DND-41 (cell line): ENCODE measurements around the gene UAP1L1.
A peak's percentile ranks its signal among the peaks of the same experiment; 100 is the strongest.

Source experiments
- ATAC-seq: fragments of 200-7000 bp; cut with Tn5 transposase; 3 replicates; pipeline ENCODE4 v1.9.1; 2021; ENCODE audit warnings: low read depth; ENCODE audit not compliant: insufficient read depth
- DNase-seq: peaks from one replicate; pipeline ENCODE4 v3.0.0-alpha.2; 2020
- H2AFZ ChIP-seq: 2 replicates; pipeline ENCODE4 v1.6.0; 2012; ENCODE audit warnings: low read depth, low read length
- H3K27ac ChIP-seq: 2 replicates; pipeline ENCODE4 v1.5.1; 2012; ENCODE audit warnings: low read length, inconsistent platforms
- H3K27me3 ChIP-seq: fragments of 200-600 bp; sonication (generic); 2 replicates; pipeline ENCODE4 v1.6.0; 2012; ENCODE audit warnings: low read length, mild to moderate bottlenecking, inconsistent platforms; ENCODE audit not compliant: insufficient read depth, poor library complexity
- H3K36me3 ChIP-seq: 2 replicates; pipeline ENCODE4 v1.5.1; 2012; ENCODE audit warnings: low read length, inconsistent platforms; ENCODE audit not compliant: insufficient read depth
- H3K4me1 ChIP-seq: 2 replicates; pipeline ENCODE4 v1.5.1; 2012; ENCODE audit warnings: mild to moderate bottlenecking, low read length; ENCODE audit not compliant: insufficient read depth
- H3K4me2 ChIP-seq: 2 replicates; pipeline ENCODE4 v1.6.0; 2012; ENCODE audit warnings: mild to moderate bottlenecking, moderate library complexity, low read length, inconsistent platforms; ENCODE audit not compliant: insufficient read depth
- H3K4me3 ChIP-seq, 2 experiments: fragments of 200-600 bp in 1 of 2; shearing (Covaris generic) in 1 of 2; 2 replicates each; pipeline ENCODE4 v1.5.1; 2012 to 2016; ENCODE audit warnings: inconsistent platforms in 2 of 2, low read length in 2 of 2, mild to moderate bottlenecking in 2 of 2, low read depth in 1 of 2, moderate library complexity in 1 of 2
- H3K79me2 ChIP-seq: 2 replicates; pipeline ENCODE4 v1.6.0; 2012; ENCODE audit warnings: low read length, inconsistent platforms; ENCODE audit not compliant: insufficient read depth
- H3K9ac ChIP-seq: 2 replicates; pipeline ENCODE4 v1.6.0; 2012; ENCODE audit warnings: low read depth, mild to moderate bottlenecking, inconsistent platforms, low read length, moderate library complexity
- H3K9me3 ChIP-seq: 2 replicates; pipeline ENCODE4 v1.5.1; 2012; ENCODE audit warnings: low read length, moderate library complexity, mild to moderate bottlenecking, inconsistent platforms; ENCODE audit not compliant: insufficient read depth, severe bottlenecking
- H4K20me1 ChIP-seq: 2 replicates; pipeline ENCODE4 v1.6.0; 2012; ENCODE audit warnings: low read length; ENCODE audit not compliant: insufficient read depth
- EZH2 ChIP-seq: IDR thresholded peaks from 3 replicates; pipeline ENCODE4 v1.6.1; 2012; ENCODE audit warnings: borderline replicate concordance, low read depth, mild to moderate bottlenecking, moderate library complexity, low read length, inconsistent platforms; ENCODE audit not compliant: severe bottlenecking
- TF ChIP-seq, protein P1 (sequence below): IDR thresholded peaks from 2 replicates; pipeline ENCODE4 v1.5.1; 2012; ENCODE audit warnings: borderline replicate concordance, low read length, moderate library complexity, mild to moderate bottlenecking; ENCODE audit not compliant: poor library complexity, severe bottlenecking; ENCODE audit errors: extremely low read depth

Gene UAP1L1

DNA sequence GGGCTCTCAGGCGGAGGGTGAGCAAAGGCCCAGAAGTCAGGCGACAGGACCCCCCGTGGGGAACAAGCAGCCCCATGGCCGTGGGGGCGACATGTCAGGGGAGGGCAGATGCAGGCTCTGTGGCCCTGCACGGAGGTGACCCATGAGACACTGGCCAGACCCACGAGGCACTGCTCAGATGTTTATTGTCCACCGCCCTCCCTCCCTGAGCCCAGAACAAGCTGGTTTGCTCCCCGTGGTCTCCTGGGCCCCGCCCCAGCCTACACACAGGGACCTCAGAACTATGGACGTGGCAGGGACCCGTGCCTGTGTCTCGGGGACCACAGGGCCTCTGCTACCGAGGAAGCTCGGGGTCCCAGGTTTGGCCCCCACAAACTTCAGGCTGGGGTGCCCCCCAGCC is 47.3 kb upstream of the UAP1L1 start:
- DNase-seq (no peak), ATAC-seq (no peak)
- H3K4me2 ChIP-seq, result no peak overlapping the region

GRCh38 chr9:137030538-137031527 is 46.5 kb upstream of the UAP1L1 start:
- DNase-seq (no peak), ATAC-seq (no peak)
- H2AFZ ChIP-seq, result no peak overlapping the region
- no peaks in the 10 kb centered on the region for H3K9me3 ChIP-seq
- H3K4me1 ChIP-seq, result peaks cover 39% of the 10 kb centered on the region
- H3K4me2 ChIP-seq, result no peak overlapping the region
- H3K27ac ChIP-seq, result no peak overlapping the region
- H3K79me2 ChIP-seq, result no peaks in the 10 kb centered on the region
- H4K20me1 ChIP-seq, result peaks cover 19% of the 10 kb centered on the region
- no peak overlapping the region for H3K9ac ChIP-seq
- no peaks in the 10 kb centered on the region for H3K36me3 ChIP-seq
- TF ChIP-seq, protein P1, sequence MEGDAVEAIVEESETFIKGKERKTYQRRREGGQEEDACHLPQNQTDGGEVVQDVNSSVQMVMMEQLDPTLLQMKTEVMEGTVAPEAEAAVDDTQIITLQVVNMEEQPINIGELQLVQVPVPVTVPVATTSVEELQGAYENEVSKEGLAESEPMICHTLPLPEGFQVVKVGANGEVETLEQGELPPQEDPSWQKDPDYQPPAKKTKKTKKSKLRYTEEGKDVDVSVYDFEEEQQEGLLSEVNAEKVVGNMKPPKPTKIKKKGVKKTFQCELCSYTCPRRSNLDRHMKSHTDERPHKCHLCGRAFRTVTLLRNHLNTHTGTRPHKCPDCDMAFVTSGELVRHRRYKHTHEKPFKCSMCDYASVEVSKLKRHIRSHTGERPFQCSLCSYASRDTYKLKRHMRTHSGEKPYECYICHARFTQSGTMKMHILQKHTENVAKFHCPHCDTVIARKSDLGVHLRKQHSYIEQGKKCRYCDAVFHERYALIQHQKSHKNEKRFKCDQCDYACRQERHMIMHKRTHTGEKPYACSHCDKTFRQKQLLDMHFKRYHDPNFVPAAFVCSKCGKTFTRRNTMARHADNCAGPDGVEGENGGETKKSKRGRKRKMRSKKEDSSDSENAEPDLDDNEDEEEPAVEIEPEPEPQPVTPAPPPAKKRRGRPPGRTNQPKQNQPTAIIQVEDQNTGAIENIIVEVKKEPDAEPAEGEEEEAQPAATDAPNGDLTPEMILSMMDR, result no peak
- no peak for TF ChIP-seq EZH2
- no peak overlapping the region for H3K4me3 ChIP-seq
- H3K27me3 ChIP-seq, result peaks cover 9% of the 10 kb centered on the region

More for the DNA sequence above, 47.3 kb upstream of the UAP1L1 start:
- Histone ChIP-seq H3K27me3 (peaks cover 7% of the 10 kb centered on the region), H3K79me2 (no peaks in the 10 kb centered on the region), H2AFZ (no peak overlapping the region), H3K4me1 (peaks cover 35% of the 10 kb centered on the region), H4K20me1 (peaks cover 13% of the 10 kb centered on the region), H3K9ac (no peak overlapping the region), H3K9me3 (no peaks in the 10 kb centered on the region), H3K36me3 (no peaks in the 10 kb centered on the region), H3K4me3 (no peak overlapping the region), H3K27ac (no peak overlapping the region)
- TF ChIP-seq, protein P1, result no peak
- no peak for TF ChIP-seq EZH2

- no peak within 1 kb of the TSS for H3K9ac ChIP-seq
- DNase-seq (peak; percentile 43), ATAC-seq (no peak)
- no peaks in the 10 kb centered on the region for H3K9me3 ChIP-seq
- no peaks in the 10 kb centered on the region for H3K36me3 ChIP-seq
- no peaks in the 10 kb centered on the region for H3K79me2 ChIP-seq
- H3K4me2 ChIP-seq, result no peak within 1 kb of the TSS
- H3K4me3 ChIP-seq, result no peak within 1 kb of the TSS
- no peak within 1 kb of the TSS for H3K27ac ChIP-seq
- no peak within 1 kb of the TSS for H2AFZ ChIP-seq
- peaks cover 31% of the 10 kb centered on the region for H3K4me1 ChIP-seq
- peaks cover 9% of the 10 kb centered on the region for H3K27me3 ChIP-seq
- TF ChIP-seq, protein P1, result no peak
- no peak for TF ChIP-seq EZH2
- peaks cover 20% of the 10 kb centered on the region for H4K20me1 ChIP-seq
Measured at GRCh38 chr9:137031904-137032640, 45.2 kb upstream of the UAP1L1 start, which contains the start of gene FUT7. Gene FUT7, minus strand, starts transcription at chr9:137032088. Its CDS starts 97 bp downstream, at chr9:137031991.
